SK-N-SH treated with all-trans-retinoic acid at 6 μM for 48 hours (cell line): ENCODE data around the gene BMP8B.

ENCODE experiments used
- SNAI2 ChIP-seq: fragments of 250-450 bp; sonication (Bioruptor Pico); IDR thresholded peaks from 2 replicates; pipeline ENCODE4 v1.5.0; 2020; ENCODE audit warnings: mild to moderate bottlenecking, moderate library complexity
- TCF4 ChIP-seq: fragments of 250-450 bp; sonication (Bioruptor Pico); IDR thresholded peaks from 2 replicates; pipeline ENCODE4 v1.8.0; 2021; ENCODE audit warnings: mild to moderate bottlenecking, moderate library complexity, borderline replicate concordance
- ZFP30 ChIP-seq: fragments of 450-650 bp; formaldehyde crosslinking; IDR thresholded peaks from 2 replicates; pipeline ENCODE4 v1.5.0; 2022; ENCODE audit warnings: mild to moderate bottlenecking, moderate library complexity
- TF ChIP-seq, protein P1 (sequence below): fragments of 250-450 bp; sonication (Bioruptor Pico); IDR thresholded peaks from 2 replicates; pipeline ENCODE4 v1.5.0; 2020; ENCODE audit warnings: mild to moderate bottlenecking, moderate library complexity
- TF ChIP-seq, protein P2 (sequence below): fragments of 250-450 bp; sonication (Bioruptor Pico); IDR thresholded peaks from 2 replicates; pipeline ENCODE4 v1.8.0; 2020; ENCODE audit warnings: mild to moderate bottlenecking, moderate library complexity, borderline replicate concordance

DNA sequence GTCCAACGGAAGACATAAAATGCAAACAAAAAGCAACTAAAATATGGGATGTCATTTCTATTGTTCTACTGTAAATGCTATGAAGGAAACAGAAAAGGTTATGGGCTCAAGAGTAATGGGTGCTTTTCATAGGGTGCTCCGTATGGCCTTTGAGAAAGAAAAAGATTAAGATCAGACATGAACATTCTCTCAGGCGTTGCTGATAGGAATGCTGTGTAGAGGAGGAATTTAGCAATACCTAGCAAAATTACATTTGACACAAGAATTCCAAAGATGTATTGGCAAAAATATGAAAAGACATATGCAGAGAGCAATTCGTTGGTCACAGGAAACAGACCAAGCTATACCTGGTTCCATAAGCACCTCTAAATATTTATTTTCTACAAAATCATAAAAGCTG, 11.8 kb downstream of the BMP8B start:
- no peak for TF ChIP-seq ZFP30 (CRISPR knock-in tag)
- no peak for TF ChIP-seq TCF4 (CRISPR knock-in tag)
- TF ChIP-seq, protein P1, sequence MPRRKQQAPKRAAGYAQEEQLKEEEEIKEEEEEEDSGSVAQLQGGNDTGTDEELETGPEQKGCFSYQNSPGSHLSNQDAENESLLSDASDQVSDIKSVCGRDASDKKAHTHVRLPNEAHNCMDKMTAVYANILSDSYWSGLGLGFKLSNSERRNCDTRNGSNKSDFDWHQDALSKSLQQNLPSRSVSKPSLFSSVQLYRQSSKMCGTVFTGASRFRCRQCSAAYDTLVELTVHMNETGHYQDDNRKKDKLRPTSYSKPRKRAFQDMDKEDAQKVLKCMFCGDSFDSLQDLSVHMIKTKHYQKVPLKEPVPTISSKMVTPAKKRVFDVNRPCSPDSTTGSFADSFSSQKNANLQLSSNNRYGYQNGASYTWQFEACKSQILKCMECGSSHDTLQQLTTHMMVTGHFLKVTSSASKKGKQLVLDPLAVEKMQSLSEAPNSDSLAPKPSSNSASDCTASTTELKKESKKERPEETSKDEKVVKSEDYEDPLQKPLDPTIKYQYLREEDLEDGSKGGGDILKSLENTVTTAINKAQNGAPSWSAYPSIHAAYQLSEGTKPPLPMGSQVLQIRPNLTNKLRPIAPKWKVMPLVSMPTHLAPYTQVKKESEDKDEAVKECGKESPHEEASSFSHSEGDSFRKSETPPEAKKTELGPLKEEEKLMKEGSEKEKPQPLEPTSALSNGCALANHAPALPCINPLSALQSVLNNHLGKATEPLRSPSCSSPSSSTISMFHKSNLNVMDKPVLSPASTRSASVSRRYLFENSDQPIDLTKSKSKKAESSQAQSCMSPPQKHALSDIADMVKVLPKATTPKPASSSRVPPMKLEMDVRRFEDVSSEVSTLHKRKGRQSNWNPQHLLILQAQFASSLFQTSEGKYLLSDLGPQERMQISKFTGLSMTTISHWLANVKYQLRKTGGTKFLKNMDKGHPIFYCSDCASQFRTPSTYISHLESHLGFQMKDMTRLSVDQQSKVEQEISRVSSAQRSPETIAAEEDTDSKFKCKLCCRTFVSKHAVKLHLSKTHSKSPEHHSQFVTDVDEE, result no peak
- TF ChIP-seq, protein P2, sequence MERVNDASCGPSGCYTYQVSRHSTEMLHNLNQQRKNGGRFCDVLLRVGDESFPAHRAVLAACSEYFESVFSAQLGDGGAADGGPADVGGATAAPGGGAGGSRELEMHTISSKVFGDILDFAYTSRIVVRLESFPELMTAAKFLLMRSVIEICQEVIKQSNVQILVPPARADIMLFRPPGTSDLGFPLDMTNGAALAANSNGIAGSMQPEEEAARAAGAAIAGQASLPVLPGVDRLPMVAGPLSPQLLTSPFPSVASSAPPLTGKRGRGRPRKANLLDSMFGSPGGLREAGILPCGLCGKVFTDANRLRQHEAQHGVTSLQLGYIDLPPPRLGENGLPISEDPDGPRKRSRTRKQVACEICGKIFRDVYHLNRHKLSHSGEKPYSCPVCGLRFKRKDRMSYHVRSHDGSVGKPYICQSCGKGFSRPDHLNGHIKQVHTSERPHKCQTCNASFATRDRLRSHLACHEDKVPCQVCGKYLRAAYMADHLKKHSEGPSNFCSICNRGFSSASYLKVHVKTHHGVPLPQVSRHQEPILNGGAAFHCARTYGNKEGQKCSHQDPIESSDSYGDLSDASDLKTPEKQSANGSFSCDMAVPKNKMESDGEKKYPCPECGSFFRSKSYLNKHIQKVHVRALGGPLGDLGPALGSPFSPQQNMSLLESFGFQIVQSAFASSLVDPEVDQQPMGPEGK (CRISPR knock-in tag), result no peak
- no peak for TF ChIP-seq SNAI2 (CRISPR knock-in tag)
